H9 (cell line): ENCODE data around the gene SMARCC1. TPM values are rescaled to one million over a fixed set of nuclear protein-coding genes. Genes with fewer than 3 reads are reported as not detected.
A peak's percentile ranks its signal among the peaks of the same experiment; 100 is the strongest.

ENCODE experiments used
- DNase-seq: peaks from one replicate; pipeline ENCODE4 v3.0.0-alpha.2; 2017
- H2AFZ ChIP-seq: one replicate; pipeline ENCODE4 v1.6.1; 2013; ENCODE audit warnings: mild to moderate bottlenecking, low read length, control low read depth, moderate library complexity
- H2AK5ac ChIP-seq: 2 replicates; pipeline ENCODE4 v1.6.1; 2013; ENCODE audit warnings: low read length, control low read depth, mixed read lengths; ENCODE audit not compliant: insufficient read length
- H2BK120ac ChIP-seq: one replicate; pipeline ENCODE4 v1.6.1; 2013; ENCODE audit warnings: low read depth, mild to moderate bottlenecking, low read length, control low read depth, inconsistent platforms; ENCODE audit not compliant: poor library complexity, severe bottlenecking
- H2BK12ac ChIP-seq: 2 replicates; pipeline ENCODE4 v1.6.1; 2013; ENCODE audit warnings: low read length, control low read depth, mixed read lengths, low read depth; ENCODE audit not compliant: insufficient read length
- H2BK15ac ChIP-seq: 2 replicates; pipeline ENCODE4 v1.6.1; 2013; ENCODE audit warnings: low read depth, low read length, control low read depth
- H2BK20ac ChIP-seq: one replicate; pipeline ENCODE4 v1.6.1; 2013; ENCODE audit warnings: low read depth, mild to moderate bottlenecking, low read length, control low read depth, inconsistent platforms; ENCODE audit not compliant: poor library complexity, severe bottlenecking
- H2BK5ac ChIP-seq: 2 replicates; pipeline ENCODE4 v1.6.1; 2013; ENCODE audit warnings: low read length, control low read depth, mixed read lengths; ENCODE audit not compliant: insufficient read length
- H3K14ac ChIP-seq: 2 replicates; pipeline ENCODE4 v1.6.1; 2013; ENCODE audit warnings: low read length, control low read depth; ENCODE audit not compliant: insufficient read depth
- H3K18ac ChIP-seq: 2 replicates; pipeline ENCODE4 v1.6.1; 2013; ENCODE audit warnings: low read depth, mild to moderate bottlenecking, mixed read lengths, low read length, control low read depth; ENCODE audit not compliant: insufficient read length
- H3K23ac ChIP-seq: 2 replicates; pipeline ENCODE4 v1.6.1; 2013; ENCODE audit warnings: low read length, control low read depth, mixed read lengths, low read depth; ENCODE audit not compliant: insufficient read length
- H3K23me2 ChIP-seq: 2 replicates; pipeline ENCODE4 v1.6.1; 2013; ENCODE audit warnings: low read depth, mild to moderate bottlenecking, mixed read lengths, low read length, control low read depth; ENCODE audit not compliant: insufficient read length, poor library complexity, severe bottlenecking
- H3K27ac ChIP-seq: 2 replicates; pipeline ENCODE4 v1.5.1; 2013; ENCODE audit warnings: low read length, control low read depth, mixed read lengths, low read depth; ENCODE audit not compliant: insufficient read length
- H3K27me3 ChIP-seq: 2 replicates; pipeline ENCODE4 v1.6.1; 2013; ENCODE audit warnings: low read length, control low read depth, inconsistent platforms; ENCODE audit not compliant: insufficient read depth
- H3K4ac ChIP-seq: 2 replicates; pipeline ENCODE4 v1.6.1; 2013; ENCODE audit warnings: low read depth, mild to moderate bottlenecking, control low read depth, inconsistent platforms, low read length, moderate library complexity
- H3K4me1 ChIP-seq: 2 replicates; pipeline ENCODE4 v1.6.1; 2013; ENCODE audit warnings: low read length, control low read depth, inconsistent platforms; ENCODE audit not compliant: insufficient read depth
- H3K4me2 ChIP-seq: 2 replicates; pipeline ENCODE4 v1.6.1; 2013; ENCODE audit warnings: low read length, control low read depth, mixed read lengths; ENCODE audit not compliant: insufficient read length, insufficient read depth
- H3K56ac ChIP-seq: 2 replicates; pipeline ENCODE4 v1.6.1; 2013; ENCODE audit warnings: low read depth, mild to moderate bottlenecking, mixed read lengths, low read length, control low read depth; ENCODE audit not compliant: insufficient read length
- H3K79me1 ChIP-seq: 2 replicates; pipeline ENCODE4 v1.6.1; 2013; ENCODE audit warnings: low read depth, mild to moderate bottlenecking, moderate library complexity, low read length, control low read depth, inconsistent platforms; ENCODE audit not compliant: insufficient read depth, poor library complexity, severe bottlenecking
- H3K79me2 ChIP-seq: 2 replicates; pipeline ENCODE4 v1.6.1; 2013; ENCODE audit warnings: low read length, control low read depth, inconsistent platforms; ENCODE audit not compliant: insufficient read depth
- H3K9ac ChIP-seq: 2 replicates; pipeline ENCODE4 v1.6.1; 2013; ENCODE audit warnings: low read length, control low read depth, mixed read lengths; ENCODE audit not compliant: insufficient read length; ENCODE audit errors: extremely low read depth
- H3K9me3 ChIP-seq: one replicate; pipeline ENCODE4 v1.6.1; 2013; ENCODE audit warnings: low read depth, low read length, inconsistent platforms; ENCODE audit not compliant: control insufficient read depth
- H3T11ph ChIP-seq: one replicate; pipeline ENCODE4 v1.6.1; 2013; ENCODE audit warnings: mild to moderate bottlenecking, low read length, control low read depth, inconsistent platforms
- H4K20me1 ChIP-seq: one replicate; pipeline ENCODE4 v1.6.1; 2013; ENCODE audit not compliant: control insufficient read depth, insufficient read length, insufficient read depth
- H4K5ac ChIP-seq: 2 replicates; pipeline ENCODE4 v1.6.1; 2013; ENCODE audit warnings: low read depth, mild to moderate bottlenecking, mixed read lengths, low read length, control low read depth; ENCODE audit not compliant: insufficient read length
- H4K8ac ChIP-seq: replicated peaks from 2 replicates; pipeline ENCODE4 v1.6.1; 2013; ENCODE audit warnings: low read length, control low read depth, mixed read lengths, low read depth; ENCODE audit not compliant: insufficient read length
- H4K91ac ChIP-seq: 2 replicates; pipeline ENCODE4 v1.6.1; 2013; ENCODE audit warnings: low read depth, mild to moderate bottlenecking, moderate library complexity, mixed read lengths, low read length, control low read depth; ENCODE audit not compliant: insufficient read length
- H3K27ac Mint-ChIP-seq, 3 experiments: 2 replicates in 2 of 3; 3 replicates in 1 of 3; pipeline ENCODE4 v1.8.0; 2020 to 2021; ENCODE audit warnings: mixed read lengths in 3 of 3, mild to moderate bottlenecking in 1 of 3, moderate library complexity in 1 of 3
- H3K27me3 Mint-ChIP-seq: 2 replicates; pipeline ENCODE4 v1.8.0; 2021; ENCODE audit warnings: low read depth, mild to moderate bottlenecking, moderate library complexity, mixed read lengths
- H3K36me3 Mint-ChIP-seq, 3 experiments: 2 replicates in 2 of 3; 3 replicates in 1 of 3; pipeline ENCODE4 v1.8.0; 2020 to 2021; ENCODE audit warnings: low read depth in 3 of 3, mixed read lengths in 3 of 3; ENCODE audit not compliant: insufficient read depth in 1 of 3
- H3K4me1 Mint-ChIP-seq, 2 experiments: 2 replicates each; pipeline ENCODE4 v1.8.0; 2020; ENCODE audit warnings: mixed read lengths in 2 of 2
- H3K4me3 Mint-ChIP-seq, 2 experiments: 2 replicates in 1 of 2; 3 replicates in 1 of 2; pipeline ENCODE4 v1.8.0; 2020 to 2021; ENCODE audit warnings: mild to moderate bottlenecking in 2 of 2, mixed read lengths in 2 of 2, moderate library complexity in 1 of 2
- H3K9me3 Mint-ChIP-seq, 2 experiments: 2 replicates in 1 of 2; 3 replicates in 1 of 2; pipeline ENCODE4 v1.8.0; 2020; ENCODE audit warnings: mild to moderate bottlenecking in 2 of 2, mixed read lengths in 2 of 2, moderate library complexity in 1 of 2
- WGBS: extraction: QIAGEN DNeasy Blood & Tissue Kit; methylation state at CpG from one replicate; pipeline ENCODE4 v1.1.7; 2013; ENCODE audit warnings: missing lambda C conversion rate, low lambda C conversion rate, mixed read lengths; ENCODE audit not compliant: insufficient read length; ENCODE audit errors: extremely low coverage; 5-methylcytosine and 5-hydroxymethylcytosine counted together
- total RNA-seq: library from RNA; stranded (reverse); gene quantifications from 2 replicates; pipeline ENCODE4 v1.2.1, GENCODE V29; 2021
- TF ChIP-seq, protein P1 (sequence below): fragments of 200-600 bp; sonication (generic); conservative IDR thresholded peaks from 3 replicates; pipeline ENCODE4 v1.8.0; 2021; ENCODE audit warnings: antibody characterized with exemption, mild to moderate bottlenecking

The SMARCC1 gene
- total RNA-seq, 1 experiment from 2014 or later: 274 TPM

DNA sequence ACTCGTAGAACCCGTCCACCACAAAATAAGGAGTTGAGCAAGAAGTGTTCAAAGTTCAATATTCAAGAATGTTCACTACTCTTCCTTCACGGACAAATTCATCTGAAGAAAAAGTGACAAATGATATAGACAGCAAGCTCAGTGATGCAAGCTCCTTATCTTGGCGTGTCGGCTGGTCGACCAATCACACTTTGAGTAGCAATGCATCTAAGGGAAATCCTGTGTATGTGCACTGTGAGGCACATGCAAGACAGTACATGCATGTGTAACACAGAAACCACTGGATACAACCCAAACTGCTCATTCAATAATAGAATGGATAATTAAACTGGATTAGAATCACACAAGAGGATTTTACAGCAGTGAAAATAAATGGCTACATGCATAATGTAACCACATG lies 138.6 kb downstream of the SMARCC1 start:
- Histone ChIP-seq H3K9ac (no peak overlapping the region), H2BK120ac (no peak overlapping the region), H3K14ac (no peak overlapping the region), H3K79me1 (peaks cover 13% of the 10 kb centered on the region), H3K4me1 (no peaks in the 10 kb centered on the region), H3K4me2 (no peak overlapping the region), H3K56ac (no peak overlapping the region), H4K5ac (no peak overlapping the region), H3K4ac (no peak overlapping the region), H3K27me3 (no peaks in the 10 kb centered on the region), H3K27ac (no peak overlapping the region), H2BK15ac (no peak overlapping the region), H3K23me2 (no peaks in the 10 kb centered on the region), H3K79me2 (no peaks in the 10 kb centered on the region), H3T11ph (no peak overlapping the region), H3K23ac (peak overlapping the region; percentile 56), H3K18ac (no peak overlapping the region), H2AFZ (no peak overlapping the region), H2AK5ac (no peak overlapping the region), H2BK12ac (no peak overlapping the region), H2BK5ac (no peak overlapping the region), H3K9me3 (no peaks in the 10 kb centered on the region), H4K91ac (no peak overlapping the region), H4K20me1 (no peaks in the 10 kb centered on the region), H2BK20ac (no peak overlapping the region), H4K8ac (no peak overlapping the region)
- H3K9me3 Mint-ChIP-seq: no peaks in the 10 kb centered on the region
- H3K27me3 Mint-ChIP-seq: no peaks in the 10 kb centered on the region
- no CpG with 5 or more reads among the region's 6 CpGs for WGBS
- DNase-seq: no peak
- H3K27ac Mint-ChIP-seq: peak overlapping the region in 1 of 3 experiments; percentile 70; a peak in 1 of 7 replicates
- no peaks in the 10 kb centered on the region for H3K4me1 Mint-ChIP-seq
- H3K36me3 Mint-ChIP-seq: peaks cover 20 to 57% (median 53%) of the 10 kb centered on the region in 3 experiments; a peak in 6 of 7 replicates
- H3K4me3 Mint-ChIP-seq: no peak overlapping the region
- TF ChIP-seq, protein P1, sequence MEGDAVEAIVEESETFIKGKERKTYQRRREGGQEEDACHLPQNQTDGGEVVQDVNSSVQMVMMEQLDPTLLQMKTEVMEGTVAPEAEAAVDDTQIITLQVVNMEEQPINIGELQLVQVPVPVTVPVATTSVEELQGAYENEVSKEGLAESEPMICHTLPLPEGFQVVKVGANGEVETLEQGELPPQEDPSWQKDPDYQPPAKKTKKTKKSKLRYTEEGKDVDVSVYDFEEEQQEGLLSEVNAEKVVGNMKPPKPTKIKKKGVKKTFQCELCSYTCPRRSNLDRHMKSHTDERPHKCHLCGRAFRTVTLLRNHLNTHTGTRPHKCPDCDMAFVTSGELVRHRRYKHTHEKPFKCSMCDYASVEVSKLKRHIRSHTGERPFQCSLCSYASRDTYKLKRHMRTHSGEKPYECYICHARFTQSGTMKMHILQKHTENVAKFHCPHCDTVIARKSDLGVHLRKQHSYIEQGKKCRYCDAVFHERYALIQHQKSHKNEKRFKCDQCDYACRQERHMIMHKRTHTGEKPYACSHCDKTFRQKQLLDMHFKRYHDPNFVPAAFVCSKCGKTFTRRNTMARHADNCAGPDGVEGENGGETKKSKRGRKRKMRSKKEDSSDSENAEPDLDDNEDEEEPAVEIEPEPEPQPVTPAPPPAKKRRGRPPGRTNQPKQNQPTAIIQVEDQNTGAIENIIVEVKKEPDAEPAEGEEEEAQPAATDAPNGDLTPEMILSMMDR: no peak
